HepG2 (cell line): Measurements from ENCODE around the gene CRAT. TPM values are rescaled to one million over a fixed set of nuclear protein-coding genes. Genes with fewer than 3 reads are reported as not detected.

Experiments used
- MXD1 ChIP-seq: sonication (generic); formaldehyde crosslinking; IDR thresholded peaks from 2 replicates; pipeline ENCODE4 v1.4.0; 2020; ENCODE audit warnings: mild to moderate bottlenecking, missing genetic modification reagents
- NAIF1 ChIP-seq: sonication (generic); formaldehyde crosslinking; IDR thresholded peaks from 2 replicates; pipeline ENCODE4 v1.5.0; 2020; ENCODE audit warnings: mild to moderate bottlenecking, missing genetic modification reagents, borderline replicate concordance
- NPAS2 ChIP-seq: sonication (generic); formaldehyde crosslinking; IDR thresholded peaks from 2 replicates; pipeline ENCODE4 v1.8.0; 2022; ENCODE audit warnings: mild to moderate bottlenecking, missing genetic modification reagents, borderline replicate concordance
- SCMH1 ChIP-seq: sonication (generic); formaldehyde crosslinking; IDR thresholded peaks from 2 replicates; pipeline ENCODE4 v1.9.0; 2021; ENCODE audit warnings: missing genetic modification reagents, mild to moderate bottlenecking, borderline replicate concordance
- SMARCC2 ChIP-seq: fragments of 450-650 bp; IDR thresholded peaks from 2 replicates; pipeline ENCODE4 v1.6.1; 2017; ENCODE audit warnings: antibody characterized with exemption, mild to moderate bottlenecking
- SP1 ChIP-seq, 2 experiments: fragments of 450-650 bp in 1 of 2; sonication (generic) in 1 of 2; formaldehyde crosslinking in 1 of 2; IDR thresholded peaks; 2 replicates each; pipeline versions ENCODE4 v1.4.0 to v1.6.1; 2016 to 2020; ENCODE audit warnings: missing genetic modification reagents in 1 of 2
- SSRP1 ChIP-seq: IDR thresholded peaks from 2 replicates; pipeline ENCODE4 v1.6.1; 2016; ENCODE audit warnings: control low read depth
- XRCC5 ChIP-seq: fragments of 200-400 bp; formaldehyde crosslinking; optimal IDR thresholded peaks from 2 replicates; pipeline ENCODE3; 2017; ENCODE audit warnings: mild to moderate bottlenecking, low read length
- ZFP62 ChIP-seq: sonication (generic); formaldehyde crosslinking; IDR thresholded peaks from 2 replicates; pipeline ENCODE4 v1.4.0; 2020; ENCODE audit warnings: missing genetic modification reagents
- ZNF142 ChIP-seq: sonication (generic); formaldehyde crosslinking; IDR thresholded peaks from 2 replicates; pipeline ENCODE4 v1.4.0; 2020; ENCODE audit warnings: missing genetic modification reagents
- ZNF562 ChIP-seq: sonication (generic); formaldehyde crosslinking; IDR thresholded peaks from 2 replicates; pipeline ENCODE4 v1.8.0; 2022; ENCODE audit warnings: missing genetic modification reagents, borderline replicate concordance
- ZNF782 ChIP-seq: sonication (generic); formaldehyde crosslinking; IDR thresholded peaks from 2 replicates; pipeline ENCODE4 v1.4.0; 2020; ENCODE audit warnings: missing genetic modification reagents, mild to moderate bottlenecking, borderline replicate concordance
- polyA plus RNA-seq, 8 experiments: library from polyadenylated mRNA; depleted of rRNA in 3 of 8; stranded (reverse) in 7 of 8; unstranded in 1 of 8; fragments of >200 nt; fragmentation: Illumina TruSeq in 4 of 8; extraction: Trizol in 4 of 8; gene quantifications; 2 replicates each; pipeline versions ENCODE4 v1.2.1 to v1.2.3, GENCODE V29; 2011 to 2016; ENCODE audit warnings: low read depth in 4 of 8, missing spikeins in 1 of 8, mixed read lengths in 1 of 8; ENCODE audit not compliant: insufficient read depth in 1 of 8
- total RNA-seq, 5 experiments: library from RNA; depleted of rRNA; stranded (reverse); fragments of >200 nt; fragmentation: Illumina TruSeq; extraction: Trizol; gene quantifications; 2 replicates each; pipeline ENCODE4 v1.2.3, GENCODE V29; 2016; ENCODE audit warnings: low read depth in 1 of 5
- TF ChIP-seq, protein P1 (sequence below): sonication (generic); formaldehyde crosslinking; IDR thresholded peaks from 2 replicates; pipeline ENCODE4 v1.4.0; 2020; ENCODE audit warnings: missing genetic modification reagents
- TF ChIP-seq, protein P2 (sequence below): sonication (generic); formaldehyde crosslinking; IDR thresholded peaks from 2 replicates; pipeline ENCODE4 v1.5.1; 2020; ENCODE audit warnings: missing genetic modification reagents, mild to moderate bottlenecking, borderline replicate concordance
- TF ChIP-seq, protein P3 (sequence below): sonication (generic); formaldehyde crosslinking; IDR thresholded peaks from 2 replicates; pipeline ENCODE4 v1.4.0; 2020; ENCODE audit warnings: missing genetic modification reagents
- TF ChIP-seq, protein P4 (sequence below): sonication (generic); formaldehyde crosslinking; IDR thresholded peaks from 2 replicates; pipeline ENCODE4 v1.4.0; 2020; ENCODE audit warnings: missing genetic modification reagents

Gene CRAT
- total and polyA plus RNA-seq, 2 of the 13 experiments (the other 11 are each of a cell fraction or from before 2014, with no cell fraction given), result 26.1 to 26.6 TPM

- peak; percentile 71 for TF ChIP-seq XRCC5
- TF ChIP-seq, protein P1, sequence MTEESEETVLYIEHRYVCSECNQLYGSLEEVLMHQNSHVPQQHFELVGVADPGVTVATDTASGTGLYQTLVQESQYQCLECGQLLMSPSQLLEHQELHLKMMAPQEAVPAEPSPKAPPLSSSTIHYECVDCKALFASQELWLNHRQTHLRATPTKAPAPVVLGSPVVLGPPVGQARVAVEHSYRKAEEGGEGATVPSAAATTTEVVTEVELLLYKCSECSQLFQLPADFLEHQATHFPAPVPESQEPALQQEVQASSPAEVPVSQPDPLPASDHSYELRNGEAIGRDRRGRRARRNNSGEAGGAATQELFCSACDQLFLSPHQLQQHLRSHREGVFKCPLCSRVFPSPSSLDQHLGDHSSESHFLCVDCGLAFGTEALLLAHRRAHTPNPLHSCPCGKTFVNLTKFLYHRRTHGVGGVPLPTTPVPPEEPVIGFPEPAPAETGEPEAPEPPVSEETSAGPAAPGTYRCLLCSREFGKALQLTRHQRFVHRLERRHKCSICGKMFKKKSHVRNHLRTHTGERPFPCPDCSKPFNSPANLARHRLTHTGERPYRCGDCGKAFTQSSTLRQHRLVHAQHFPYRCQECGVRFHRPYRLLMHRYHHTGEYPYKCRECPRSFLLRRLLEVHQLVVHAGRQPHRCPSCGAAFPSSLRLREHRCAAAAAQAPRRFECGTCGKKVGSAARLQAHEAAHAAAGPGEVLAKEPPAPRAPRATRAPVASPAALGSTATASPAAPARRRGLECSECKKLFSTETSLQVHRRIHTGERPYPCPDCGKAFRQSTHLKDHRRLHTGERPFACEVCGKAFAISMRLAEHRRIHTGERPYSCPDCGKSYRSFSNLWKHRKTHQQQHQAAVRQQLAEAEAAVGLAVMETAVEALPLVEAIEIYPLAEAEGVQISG, result peak; percentile 48
- TF ChIP-seq MXD1 (CRISPR knock-in tag), result no peak
- no peak for TF ChIP-seq SP1 (IDR thresholded peaks at IDR 0.05)
- peak; percentile 34 for TF ChIP-seq SP1 (CRISPR knock-in tag; IDR thresholded peaks at IDR 0.05)
- TF ChIP-seq, protein P2, sequence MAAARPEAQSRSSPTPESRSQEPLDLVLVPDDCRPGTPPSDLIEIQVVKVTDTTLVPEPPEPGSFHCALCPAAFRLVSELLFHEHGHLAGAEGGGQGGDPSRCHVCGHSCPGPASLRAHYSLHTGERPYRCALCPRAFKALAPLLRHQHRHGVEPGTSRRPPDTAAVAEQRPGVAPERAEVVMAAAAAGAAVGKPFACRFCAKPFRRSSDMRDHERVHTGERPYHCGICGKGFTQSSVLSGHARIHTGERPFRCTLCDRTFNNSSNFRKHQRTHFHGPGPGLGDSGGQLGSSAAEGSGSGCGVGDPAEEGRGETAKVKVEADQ (CRISPR knock-in tag), result no peak
- TF ChIP-seq ZNF782 (CRISPR knock-in tag), result no peak
- TF ChIP-seq ZFP62 (CRISPR knock-in tag), result no peak
- TF ChIP-seq SSRP1 (CRISPR knock-in tag), result no peak
- no peak for TF ChIP-seq NAIF1 (CRISPR knock-in tag)
- TF ChIP-seq SCMH1 (CRISPR knock-in tag), result no peak
- TF ChIP-seq NPAS2, result no peak
- TF ChIP-seq, protein P3, sequence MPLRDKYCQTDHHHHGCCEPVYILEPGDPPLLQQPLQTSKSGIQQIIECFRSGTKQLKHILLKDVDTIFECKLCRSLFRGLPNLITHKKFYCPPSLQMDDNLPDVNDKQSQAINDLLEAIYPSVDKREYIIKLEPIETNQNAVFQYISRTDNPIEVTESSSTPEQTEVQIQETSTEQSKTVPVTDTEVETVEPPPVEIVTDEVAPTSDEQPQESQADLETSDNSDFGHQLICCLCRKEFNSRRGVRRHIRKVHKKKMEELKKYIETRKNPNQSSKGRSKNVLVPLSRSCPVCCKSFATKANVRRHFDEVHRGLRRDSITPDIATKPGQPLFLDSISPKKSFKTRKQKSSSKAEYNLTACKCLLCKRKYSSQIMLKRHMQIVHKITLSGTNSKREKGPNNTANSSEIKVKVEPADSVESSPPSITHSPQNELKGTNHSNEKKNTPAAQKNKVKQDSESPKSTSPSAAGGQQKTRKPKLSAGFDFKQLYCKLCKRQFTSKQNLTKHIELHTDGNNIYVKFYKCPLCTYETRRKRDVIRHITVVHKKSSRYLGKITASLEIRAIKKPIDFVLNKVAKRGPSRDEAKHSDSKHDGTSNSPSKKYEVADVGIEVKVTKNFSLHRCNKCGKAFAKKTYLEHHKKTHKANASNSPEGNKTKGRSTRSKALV, result peak; percentile 18; the same call in 1 of the 2 replicates
- TF ChIP-seq, protein P4, sequence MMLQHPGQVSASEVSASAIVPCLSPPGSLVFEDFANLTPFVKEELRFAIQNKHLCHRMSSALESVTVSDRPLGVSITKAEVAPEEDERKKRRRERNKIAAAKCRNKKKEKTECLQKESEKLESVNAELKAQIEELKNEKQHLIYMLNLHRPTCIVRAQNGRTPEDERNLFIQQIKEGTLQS (CRISPR knock-in tag), result no peak
- no peak for TF ChIP-seq ZNF142
- TF ChIP-seq ZNF562 (CRISPR knock-in tag), result no peak
- no peak for TF ChIP-seq SMARCC2
These were observed 29.4 kb upstream of the CRAT start (continued) for GRCh38 chr9:129139993-129140396.
